ENCODE data around the gene TTYH1. TPM values are rescaled to one million over a fixed set of nuclear protein-coding genes. Genes with fewer than 3 reads are reported as not detected.

Gene TTYH1
- total and polyA plus RNA-seq, 2 donors (not counting 3 experiments of a cell fraction or from before 2014, with no cell fraction given) = not detected

- CTCF ChIA-PET = no interaction called here
- BruUV-seq (replicated peaks) = no TSS peak
Measured at GRCh38 chr19:54405628-54406027, 9.6 kb upstream of the TTYH1 start.

More at GRCh38 chr19:54405628-54406027, 9.6 kb upstream of the TTYH1 start:
- Histone ChIP-seq H2AFZ (ENCODE audit: low read depth, low read length) (no peak overlapping the region), H4K20me1 (replicated peaks; ENCODE audit: control insufficient read depth, extremely low read depth, insufficient read depth, low read length) (no peaks in the 10 kb centered on the region), H3K79me2 (ENCODE audit: control insufficient read depth, insufficient read depth, low read length) (no peaks in the 10 kb centered on the region), H3K9me1 (replicated peaks; ENCODE audit: control insufficient read depth, extremely low read depth, insufficient read depth, low read length) (no peaks in the 10 kb centered on the region), H3K4me2 (ENCODE audit: insufficient read depth, low read length) (no peak overlapping the region), H3K9ac (replicated peaks; ENCODE audit: extremely low read depth, insufficient read depth, low read length) (no peak overlapping the region), H3K27ac (ENCODE audit: insufficient read depth, low read depth, low read length) (no peak overlapping the region), H3K4me1 (ENCODE audit: control insufficient read depth, extremely low read depth, insufficient read depth, low read length) (no peaks in the 10 kb centered on the region), H3K27me3 (ENCODE audit: control insufficient read depth in 2 of 2, insufficient read depth in 2 of 2, low read length in 2 of 2) (no peaks in the 10 kb centered on the region), H3K9me3 (replicated peaks; ENCODE audit: control insufficient read depth, insufficient read depth, low read length) (no peaks in the 10 kb centered on the region), H3K4me3 (replicated peaks in 1 of 3; ENCODE audit: insufficient read depth in 1 of 3, low read depth in 1 of 3, low read length in 3 of 3) (no peak overlapping the region), H3K36me3 (ENCODE audit: control insufficient read depth in 2 of 2, extremely low read depth in 1 of 2, insufficient read depth in 2 of 2, low read length in 2 of 2) (no peaks in the 10 kb centered on the region)
- TF ChIP-seq, protein P1, sequence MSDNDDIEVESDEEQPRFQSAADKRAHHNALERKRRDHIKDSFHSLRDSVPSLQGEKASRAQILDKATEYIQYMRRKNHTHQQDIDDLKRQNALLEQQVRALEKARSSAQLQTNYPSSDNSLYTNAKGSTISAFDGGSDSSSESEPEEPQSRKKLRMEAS (IDR thresholded peaks at IDR 0.05; ENCODE audit: insufficient read depth, insufficient read length) = no peak
- TF ChIP-seq EZH2 (IDR thresholded peaks at IDR 0.05; ENCODE audit: borderline replicate concordance, low read depth, low read length, severe bottlenecking) (no peak), POLR2A (IDR thresholded peaks at IDR 0.05; ENCODE audit: low read depth, low read length) (no peak), CTCF (IDR thresholded peaks at IDR 0.05; ENCODE audit: extremely low read depth in 1 of 2, insufficient read depth in 1 of 2, low read depth in 1 of 2, low read length in 2 of 2) (no peak), GATA2 (IDR thresholded peaks at IDR 0.05; ENCODE audit: insufficient read depth, insufficient read length, low read depth, low read length) (no peak), POLR2AphosphoS5 (IDR thresholded peaks at IDR 0.05; ENCODE audit: insufficient read depth, low read depth, low read length) (no peak), JUN (IDR thresholded peaks at IDR 0.05; ENCODE audit: borderline replicate concordance, insufficient read depth, insufficient read length, low read depth) (no peak), FOS (IDR thresholded peaks at IDR 0.05; ENCODE audit: borderline replicate concordance, insufficient read depth, low read length) (no peak), MYC (IDR thresholded peaks at IDR 0.05; ENCODE audit: low read depth, low read length) (no peak)
- no peak for FAIRE-seq
- POLR2A ChIA-PET = no interaction called here
- DNase-seq (ENCODE audit: low read depth, low spot score) = no peak
- intact Hi-C loops (cut with micrococcal nuclease) (no loop called here), dilution Hi-C loops (cut with MboI; ENCODE audit: extremely low pct_ligation_motif_present, low sequenced_read_pairs) (no loop called here)
